ENCODE results near the gene CDKN2B. TPM values are rescaled to one million over a fixed set of nuclear protein-coding genes. Genes with fewer than 3 reads are reported as not detected.

CDKN2B gene
- polyA plus RNA-seq, 1 donor from 2014 or later = 0.15 TPM

DNA sequence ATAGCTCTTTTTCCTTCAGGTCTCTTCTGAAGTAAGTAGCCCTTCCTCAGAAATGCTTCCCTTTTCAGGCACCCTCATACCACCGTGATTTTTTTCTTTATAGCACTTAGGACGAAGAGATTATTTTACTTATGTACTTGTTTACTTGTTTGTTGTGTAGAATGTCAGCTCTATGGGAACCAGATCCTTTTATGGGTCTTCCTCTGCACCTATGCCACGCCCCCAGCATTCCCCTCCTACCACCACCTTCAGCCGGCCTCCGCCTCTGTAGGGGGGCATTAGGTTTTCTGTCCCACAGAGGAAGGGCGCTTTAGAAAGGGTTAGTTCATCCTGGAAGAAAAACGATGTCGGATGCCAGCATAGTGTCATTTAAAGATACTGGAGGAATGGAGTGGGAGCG, 12.7 kb downstream of the CDKN2B start:
- TF ChIP-seq TAF1 (IDR thresholded peaks at IDR 0.05; ENCODE audit: low read depth) (no peak), SMC3 (conservative IDR thresholded peaks at IDR 0.05; ENCODE audit: poor library complexity) (no peak), MXI1 (conservative IDR thresholded peaks at IDR 0.05; ENCODE audit: poor library complexity, severe bottlenecking) (no peak), RAD21 (conservative IDR thresholded peaks at IDR 0.05) (no peak), POLR2AphosphoS5 (IDR thresholded peaks at IDR 0.05) (no peak), EP300 (conservative IDR thresholded peaks at IDR 0.05; ENCODE audit: poor library complexity, severe bottlenecking) (no peak), EZH2 (IDR thresholded peaks at IDR 0.05; ENCODE audit: borderline replicate concordance, insufficient read depth, low read length, poor library complexity, severe bottlenecking) (no peak)
- TF ChIP-seq, protein P1, sequence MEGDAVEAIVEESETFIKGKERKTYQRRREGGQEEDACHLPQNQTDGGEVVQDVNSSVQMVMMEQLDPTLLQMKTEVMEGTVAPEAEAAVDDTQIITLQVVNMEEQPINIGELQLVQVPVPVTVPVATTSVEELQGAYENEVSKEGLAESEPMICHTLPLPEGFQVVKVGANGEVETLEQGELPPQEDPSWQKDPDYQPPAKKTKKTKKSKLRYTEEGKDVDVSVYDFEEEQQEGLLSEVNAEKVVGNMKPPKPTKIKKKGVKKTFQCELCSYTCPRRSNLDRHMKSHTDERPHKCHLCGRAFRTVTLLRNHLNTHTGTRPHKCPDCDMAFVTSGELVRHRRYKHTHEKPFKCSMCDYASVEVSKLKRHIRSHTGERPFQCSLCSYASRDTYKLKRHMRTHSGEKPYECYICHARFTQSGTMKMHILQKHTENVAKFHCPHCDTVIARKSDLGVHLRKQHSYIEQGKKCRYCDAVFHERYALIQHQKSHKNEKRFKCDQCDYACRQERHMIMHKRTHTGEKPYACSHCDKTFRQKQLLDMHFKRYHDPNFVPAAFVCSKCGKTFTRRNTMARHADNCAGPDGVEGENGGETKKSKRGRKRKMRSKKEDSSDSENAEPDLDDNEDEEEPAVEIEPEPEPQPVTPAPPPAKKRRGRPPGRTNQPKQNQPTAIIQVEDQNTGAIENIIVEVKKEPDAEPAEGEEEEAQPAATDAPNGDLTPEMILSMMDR (IDR thresholded peaks at IDR 0.05; ENCODE audit: poor library complexity, severe bottlenecking) = no peak
- TF ChIP-seq, protein P2, sequence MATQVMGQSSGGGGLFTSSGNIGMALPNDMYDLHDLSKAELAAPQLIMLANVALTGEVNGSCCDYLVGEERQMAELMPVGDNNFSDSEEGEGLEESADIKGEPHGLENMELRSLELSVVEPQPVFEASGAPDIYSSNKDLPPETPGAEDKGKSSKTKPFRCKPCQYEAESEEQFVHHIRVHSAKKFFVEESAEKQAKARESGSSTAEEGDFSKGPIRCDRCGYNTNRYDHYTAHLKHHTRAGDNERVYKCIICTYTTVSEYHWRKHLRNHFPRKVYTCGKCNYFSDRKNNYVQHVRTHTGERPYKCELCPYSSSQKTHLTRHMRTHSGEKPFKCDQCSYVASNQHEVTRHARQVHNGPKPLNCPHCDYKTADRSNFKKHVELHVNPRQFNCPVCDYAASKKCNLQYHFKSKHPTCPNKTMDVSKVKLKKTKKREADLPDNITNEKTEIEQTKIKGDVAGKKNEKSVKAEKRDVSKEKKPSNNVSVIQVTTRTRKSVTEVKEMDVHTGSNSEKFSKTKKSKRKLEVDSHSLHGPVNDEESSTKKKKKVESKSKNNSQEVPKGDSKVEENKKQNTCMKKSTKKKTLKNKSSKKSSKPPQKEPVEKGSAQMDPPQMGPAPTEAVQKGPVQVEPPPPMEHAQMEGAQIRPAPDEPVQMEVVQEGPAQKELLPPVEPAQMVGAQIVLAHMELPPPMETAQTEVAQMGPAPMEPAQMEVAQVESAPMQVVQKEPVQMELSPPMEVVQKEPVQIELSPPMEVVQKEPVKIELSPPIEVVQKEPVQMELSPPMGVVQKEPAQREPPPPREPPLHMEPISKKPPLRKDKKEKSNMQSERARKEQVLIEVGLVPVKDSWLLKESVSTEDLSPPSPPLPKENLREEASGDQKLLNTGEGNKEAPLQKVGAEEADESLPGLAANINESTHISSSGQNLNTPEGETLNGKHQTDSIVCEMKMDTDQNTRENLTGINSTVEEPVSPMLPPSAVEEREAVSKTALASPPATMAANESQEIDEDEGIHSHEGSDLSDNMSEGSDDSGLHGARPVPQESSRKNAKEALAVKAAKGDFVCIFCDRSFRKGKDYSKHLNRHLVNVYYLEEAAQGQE (IDR thresholded peaks at IDR 0.05; ENCODE audit: borderline replicate concordance) = no peak
- Histone ChIP-seq H3K4me3 (ENCODE audit: low read length) (no peak overlapping the region), H4K20me1 (ENCODE audit: insufficient read depth) (no peaks in the 10 kb centered on the region), H2AFZ (ENCODE audit: low read depth, low read length) (no peak overlapping the region), H3K36me3 (ENCODE audit: insufficient read depth, low read length) (no peaks in the 10 kb centered on the region), H3K9me2 (ENCODE audit: insufficient read depth, low read length) (peaks cover 2% of the 10 kb centered on the region), H3K4me2 (ENCODE audit: low read length) (no peak overlapping the region), H3F3A (ENCODE audit: insufficient read depth, low read length, poor library complexity, severe bottlenecking) (no peaks in the 10 kb centered on the region), H3K27me3 (ENCODE audit: insufficient read depth, low read depth, low read length) (peaks cover 99% of the 10 kb centered on the region), H3K9ac (ENCODE audit: low read length) (no peak overlapping the region), H3K27ac (ENCODE audit: low read length) (no peak overlapping the region), H3K9me3 (ENCODE audit: low read length) (no peaks in the 10 kb centered on the region), H3K79me2 (replicated peaks; ENCODE audit: insufficient read depth, low read length) (no peaks in the 10 kb centered on the region)

DNA sequence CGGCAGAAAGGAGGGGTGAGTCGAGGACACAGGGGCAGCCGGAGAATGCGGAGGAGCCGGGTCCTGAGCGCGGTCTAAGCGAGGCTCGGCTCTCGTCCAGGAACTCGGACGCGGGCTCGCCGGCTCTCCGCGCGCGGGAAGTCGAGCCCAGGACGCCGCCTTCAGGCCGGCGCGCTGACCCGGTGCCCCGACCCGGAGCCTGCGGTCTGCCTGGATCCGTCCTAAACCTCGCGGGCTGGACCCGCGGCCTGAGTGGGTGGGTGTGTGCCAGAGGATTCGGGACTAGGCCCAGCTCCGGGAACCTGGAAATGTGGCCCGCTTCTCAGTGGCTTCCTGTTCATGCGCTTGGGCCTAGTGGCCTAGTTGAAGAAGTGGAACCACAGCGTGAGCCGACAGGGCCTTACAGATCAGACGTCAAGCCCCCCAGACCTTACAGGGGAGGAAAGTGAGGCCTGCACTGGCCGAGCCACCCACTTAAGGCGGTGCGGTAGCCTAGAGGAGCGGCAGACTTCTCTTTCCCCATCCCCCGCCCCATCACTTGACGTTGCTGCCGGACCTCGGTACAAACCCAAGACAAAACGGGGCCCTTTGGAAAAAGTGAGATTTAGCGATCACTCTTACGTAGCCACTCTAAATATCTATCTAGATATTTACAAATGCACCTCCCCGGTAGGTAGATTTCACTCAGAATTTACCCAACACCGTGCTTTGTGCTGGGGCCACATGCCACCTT, 13.3 kb downstream of the CDKN2B start:
- H3K27me3 ChIP-seq (ENCODE audit: insufficient read depth, low read depth, low read length) = peaks cover 99% of the 10 kb centered on the region
- no peaks in the 10 kb centered on the region for H3F3A ChIP-seq (ENCODE audit: insufficient read depth, low read length, poor library complexity, severe bottlenecking)
- H2AFZ ChIP-seq (ENCODE audit: low read depth, low read length) = no peak overlapping the region
- no peaks in the 10 kb centered on the region for H3K79me2 ChIP-seq (replicated peaks; ENCODE audit: insufficient read depth, low read length)
- peak overlapping the region; percentile 65 for H3K4me3 ChIP-seq (ENCODE audit: low read length)
- no peaks in the 10 kb centered on the region for H3K9me3 ChIP-seq (ENCODE audit: low read length)
- no peak overlapping the region for H3K4me2 ChIP-seq (ENCODE audit: low read length)
- no peak overlapping the region for H3K27ac ChIP-seq (ENCODE audit: low read length)
- TF ChIP-seq, protein P2 (IDR thresholded peaks at IDR 0.05; ENCODE audit: borderline replicate concordance) = no peak
- TF ChIP-seq MXI1 (conservative IDR thresholded peaks at IDR 0.05; ENCODE audit: poor library complexity, severe bottlenecking) (no peak), POLR2AphosphoS5 (IDR thresholded peaks at IDR 0.05) (no peak), RAD21 (conservative IDR thresholded peaks at IDR 0.05) (no peak), TAF1 (IDR thresholded peaks at IDR 0.05; ENCODE audit: low read depth) (no peak), EP300 (conservative IDR thresholded peaks at IDR 0.05; ENCODE audit: poor library complexity, severe bottlenecking) (no peak), EZH2 (IDR thresholded peaks at IDR 0.05; ENCODE audit: borderline replicate concordance, insufficient read depth, low read length, poor library complexity, severe bottlenecking) (no peak), SMC3 (conservative IDR thresholded peaks at IDR 0.05; ENCODE audit: poor library complexity) (no peak)
- TF ChIP-seq, protein P1 (IDR thresholded peaks at IDR 0.05; ENCODE audit: poor library complexity, severe bottlenecking) = no peak
- H4K20me1 ChIP-seq (ENCODE audit: insufficient read depth) = no peaks in the 10 kb centered on the region
- peaks cover 2% of the 10 kb centered on the region for H3K9me2 ChIP-seq (ENCODE audit: insufficient read depth, low read length)
- H3K9ac ChIP-seq (ENCODE audit: low read length) = no peak overlapping the region
- no peaks in the 10 kb centered on the region for H3K36me3 ChIP-seq (ENCODE audit: insufficient read depth, low read length)

All from neural cell (in vitro differentiated cells).